GM21737 (cell line): ENCODE measurements around the gene CERS3.

Experiments used
- ATAC-seq: cut with Tn5 transposase; IDR thresholded peaks from one replicate; pipeline ENCODE4 v1.9.1; 2021; ENCODE audit warnings: mild to moderate bottlenecking, moderate library complexity; ENCODE audit not compliant: unreplicated experiment

The CERS3 gene

DNA sequence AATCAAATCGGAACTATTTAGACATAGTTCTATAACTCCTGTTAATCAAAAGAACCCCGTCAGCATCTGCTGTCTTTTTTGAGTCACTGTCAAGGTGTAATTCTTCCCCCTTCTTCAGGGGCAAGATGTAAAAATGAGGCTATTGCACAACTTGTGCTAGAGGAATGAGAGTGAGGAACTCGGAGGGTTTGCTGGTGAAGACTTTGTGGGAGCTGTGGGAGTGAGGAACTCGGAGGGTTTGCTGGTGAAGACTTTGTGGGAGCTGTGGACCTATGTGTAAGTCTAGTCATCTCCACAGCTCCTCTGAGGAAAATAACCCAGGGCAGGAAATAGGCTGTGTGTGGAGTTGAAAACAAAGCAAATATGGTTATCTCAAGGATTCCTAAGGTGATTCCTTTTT, 2.5 kb upstream of the CERS3 start:
- ATAC-seq = no peak

DNA sequence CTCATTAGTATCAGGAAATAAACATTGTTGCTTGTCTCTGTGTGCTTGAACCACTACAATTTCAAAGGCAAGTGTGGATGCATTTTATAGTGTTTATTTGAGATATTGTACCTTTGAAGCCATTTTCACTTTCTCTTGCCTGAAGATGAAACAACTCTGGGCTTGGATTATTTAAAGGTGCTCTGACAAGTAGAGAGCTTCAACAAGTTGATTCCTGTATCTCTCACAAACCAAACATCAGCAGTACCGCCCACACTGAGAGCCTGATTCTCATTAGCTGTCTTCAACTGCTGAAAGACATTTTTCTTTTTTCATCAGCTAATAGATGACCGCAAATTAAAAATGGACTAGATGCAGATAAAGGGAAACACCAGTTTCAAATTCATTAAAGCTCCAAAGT, 806 bp upstream of the CERS3 start:
- ATAC-seq = no peak

DNA sequence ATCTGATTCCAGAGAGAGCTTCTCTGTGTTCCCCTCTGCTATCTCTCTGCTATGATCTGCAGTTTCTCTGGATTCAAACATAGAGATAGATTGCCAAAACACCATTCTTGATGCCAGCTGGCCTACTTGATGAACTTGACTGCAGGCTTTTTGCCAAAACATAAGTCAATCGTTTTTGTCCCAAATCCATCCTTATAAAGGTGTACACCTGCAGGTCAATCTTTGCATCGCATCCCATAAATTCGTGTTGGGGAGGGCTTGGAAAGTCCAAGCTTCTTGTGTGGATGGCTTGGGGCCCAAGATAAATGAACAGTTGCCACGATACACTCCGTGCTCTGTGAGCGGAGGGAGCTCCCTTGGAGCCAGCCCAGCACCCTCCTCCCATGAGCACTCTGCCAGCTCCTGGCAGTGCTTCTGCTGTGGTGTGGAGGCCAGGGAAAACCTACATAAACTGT, 2.7 kb downstream of the CERS3 start:
- no peak for ATAC-seq

GRCh38 chr15:100525436-100525835, 3.3 kb downstream of the CERS3 start:
- ATAC-seq = no peak

GRCh38 chr15:100524326-100524725, 4.4 kb downstream of the CERS3 start:
- no peak for ATAC-seq

DNA sequence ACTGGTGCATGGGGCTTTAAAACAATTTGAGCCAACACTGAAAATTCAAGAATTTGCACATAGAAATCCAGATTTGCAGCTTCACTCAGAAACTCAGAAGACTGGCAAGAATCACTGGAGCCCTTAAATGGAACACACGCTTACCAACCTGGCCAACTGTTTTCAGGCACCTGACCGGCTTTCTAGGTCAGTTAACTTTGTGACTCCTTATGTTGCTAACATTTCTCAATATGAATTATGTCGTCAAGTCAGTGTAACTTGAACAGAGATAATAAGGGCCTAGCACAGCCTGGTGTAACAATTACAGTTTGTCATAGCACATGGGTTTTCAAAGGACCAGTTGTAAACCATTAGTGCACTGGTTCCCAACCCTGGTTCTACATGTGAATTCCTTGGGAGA, 6.8 kb downstream of the CERS3 start:
- no peak for ATAC-seq

DNA sequence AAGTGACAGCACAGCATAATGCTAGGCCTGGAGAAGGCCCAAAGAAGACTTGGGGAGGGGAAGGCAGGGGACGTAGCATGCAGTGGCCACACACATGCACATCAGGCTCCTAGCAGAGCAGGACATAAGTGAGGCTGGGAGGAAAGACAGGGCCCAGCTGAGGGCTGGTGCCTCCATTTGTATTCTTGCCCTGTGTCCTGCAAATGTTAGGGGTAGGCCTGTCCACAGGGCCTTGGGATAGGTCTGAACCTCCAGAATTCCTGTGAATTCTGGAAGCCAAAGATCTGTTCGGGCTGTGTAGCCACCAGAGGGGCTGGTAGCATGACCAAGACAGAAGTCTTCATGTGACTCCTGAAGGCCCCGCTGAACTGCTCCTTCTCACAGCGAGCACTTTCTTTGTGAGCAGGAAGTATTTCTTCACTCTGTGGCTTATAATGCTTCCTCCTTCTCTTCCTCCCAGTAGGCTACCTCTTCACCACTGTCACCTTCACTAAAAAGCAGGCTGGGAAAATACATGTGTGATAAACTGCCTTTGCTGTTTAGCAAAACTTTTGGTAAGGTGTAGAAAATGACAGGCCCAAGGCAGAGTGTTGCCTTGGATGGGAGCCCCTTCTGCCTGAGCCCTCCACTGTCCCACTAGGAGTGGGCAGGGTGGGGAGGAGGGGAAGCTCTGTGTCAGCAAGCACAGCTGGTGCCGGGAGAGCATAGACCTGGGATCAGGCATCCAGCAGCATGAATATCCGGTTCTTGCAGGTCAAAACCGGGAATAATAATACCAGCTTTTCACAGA, 8.4 kb downstream of the CERS3 start:
- ATAC-seq = no peak

- no peak for ATAC-seq
Measured at GRCh38 chr15:100517846-100518245, 10.9 kb downstream of the CERS3 start.

GRCh38 chr15:100516643-100517512, 11.9 kb downstream of the CERS3 start:
- ATAC-seq = no peak

DNA sequence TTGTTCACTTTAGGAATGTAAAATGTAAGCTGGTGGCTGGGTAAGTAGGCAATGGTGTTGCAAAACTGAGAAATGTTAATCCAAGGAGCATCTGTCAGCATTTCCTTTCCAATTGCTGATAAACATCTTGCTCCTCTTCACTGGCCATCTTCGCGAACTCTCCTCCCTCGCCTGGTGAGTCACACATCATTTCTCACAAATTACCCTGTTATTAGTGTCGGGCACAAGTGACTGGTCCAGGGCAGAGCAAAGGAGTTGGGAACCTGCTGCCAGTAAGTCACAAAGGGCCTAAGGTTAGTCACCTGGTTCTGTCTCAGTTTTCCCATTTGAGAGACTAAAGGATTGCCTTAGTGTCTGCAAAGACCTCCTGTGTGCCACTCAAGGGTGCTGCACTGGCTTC, 13.0 kb downstream of the CERS3 start:
- no peak for ATAC-seq

DNA sequence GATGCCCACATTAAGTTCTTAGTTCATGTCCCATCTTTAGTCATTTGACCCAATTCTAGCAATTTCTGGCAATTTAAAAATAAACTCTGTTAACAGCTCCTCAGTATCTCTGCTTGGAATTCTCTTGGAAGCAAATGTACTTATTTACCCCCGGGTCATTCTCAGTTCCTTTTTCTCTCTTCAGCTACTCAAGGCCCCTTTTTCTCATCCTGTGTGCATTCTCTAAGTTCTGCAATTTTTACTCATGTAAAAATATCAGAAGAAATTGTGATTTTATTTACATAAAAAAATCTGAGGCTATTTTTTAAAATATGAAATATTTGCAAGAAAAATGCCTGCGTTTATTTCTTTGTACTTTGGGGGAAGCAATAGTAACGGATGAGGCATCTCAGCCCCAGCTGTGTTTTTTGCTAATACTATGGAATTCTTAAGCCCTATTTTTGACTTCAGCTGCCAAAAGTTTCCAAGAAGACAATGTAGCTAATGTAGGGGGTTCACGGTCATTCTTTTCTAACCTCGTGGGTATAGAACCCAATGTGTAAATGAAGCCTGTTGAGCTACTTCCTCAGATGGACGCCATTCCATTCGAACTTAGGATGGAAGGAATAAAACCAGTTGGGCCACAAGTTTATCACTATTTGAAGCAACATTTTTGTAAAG, 20.0 kb downstream of the CERS3 start:
- ATAC-seq = no peak

GRCh38 chr15:100502651-100503050, 26.1 kb downstream of the CERS3 start:
- ATAC-seq = no peak

GRCh38 chr15:100501117-100501516, 27.6 kb downstream of the CERS3 start:
- no peak for ATAC-seq

GRCh38 chr15:100500226-100500990, 28.3 kb downstream of the CERS3 start:
- no peak for ATAC-seq

DNA sequence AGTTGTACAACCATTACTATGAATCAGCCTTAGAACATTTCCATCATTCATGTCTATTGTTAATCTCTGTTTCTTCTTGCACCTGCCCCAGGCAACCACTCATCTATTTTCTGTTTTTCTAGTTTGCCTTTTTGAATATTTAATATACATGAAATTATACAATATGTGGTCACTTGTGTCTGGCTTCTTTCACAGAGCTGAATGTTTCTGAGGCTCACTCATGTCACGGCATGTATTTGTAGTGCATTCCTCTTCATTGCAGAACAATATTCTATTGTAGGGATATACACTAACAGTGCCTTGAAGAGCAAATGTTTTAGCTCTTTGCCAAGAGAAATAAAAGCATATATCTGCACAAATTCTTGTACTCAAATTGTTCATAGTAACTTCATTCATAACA, 32.9 kb downstream of the CERS3 start:
- ATAC-seq = no peak

GRCh38 chr15:100493213-100493612, 35.5 kb downstream of the CERS3 start:
- ATAC-seq = no peak

DNA sequence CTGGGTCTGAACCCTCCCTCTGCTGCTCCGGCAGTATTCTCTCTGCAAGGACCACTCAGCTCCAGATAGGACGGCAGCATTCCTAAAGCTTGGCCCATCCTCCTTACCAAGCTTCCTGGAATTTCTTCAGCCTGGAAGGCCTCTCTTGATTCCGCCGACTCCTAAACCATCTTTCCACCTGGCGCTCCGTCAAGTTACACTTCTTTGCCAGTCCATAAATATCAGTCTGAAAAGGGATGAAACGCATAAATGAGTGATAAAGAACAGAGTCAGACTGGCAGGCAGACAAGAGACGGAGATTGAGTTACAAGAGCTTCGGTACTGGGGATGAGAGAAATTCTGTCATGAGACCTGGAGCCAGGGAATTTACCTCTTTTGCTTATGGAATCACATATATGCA, 44.3 kb downstream of the CERS3 start:
- no peak for ATAC-seq

- ATAC-seq = no peak
Measured at GRCh38 chr15:100483370-100483769, 45.4 kb downstream of the CERS3 start.

- ATAC-seq = no peak
Measured at GRCh38 chr15:100476805-100477204, 51.9 kb downstream of the CERS3 start.

GRCh38 chr15:100472736-100473135, 56.0 kb downstream of the CERS3 start:
- no peak for ATAC-seq

GRCh38 chr15:100471933-100472332, 56.8 kb downstream of the CERS3 start:
- ATAC-seq = no peak
